Prostate gland (tissue), 2 donors: ENCODE results near the gene ASCC2. TPM values are rescaled to one million over a fixed set of nuclear protein-coding genes. Genes with fewer than 3 reads are reported as not detected.

ENCODE experiments used
- DNase-seq: peaks from one replicate; pipeline ENCODE4 v3.0.0-alpha.2; 2019; ENCODE audit warnings: low spot score
- H3K27ac ChIP-seq, 2 donors: fragments of 200-600 bp; sonication (generic); 2 replicates each; pipeline ENCODE4 v1.5.1; 2017 to 2019
- H3K27me3 ChIP-seq: fragments of 200-600 bp; sonication (generic); replicated peaks from 2 replicates; pipeline ENCODE4 v1.5.1; 2019; ENCODE audit not compliant: insufficient read depth
- H3K36me3 ChIP-seq, 2 donors: fragments of 200-600 bp; sonication (generic); 1 replicate in 1 of 2; 2 replicates in 1 of 2; pipeline versions ENCODE4 v1.5.1 to v1.8.1; 2017 to 2019
- H3K4me1 ChIP-seq: fragments of 200-600 bp; sonication (generic); replicated peaks from 2 replicates; pipeline ENCODE4 v1.5.1; 2019
- H3K4me3 ChIP-seq, 2 donors: fragments of 200-600 bp; sonication (generic); 2 replicates each; pipeline ENCODE4 v1.5.1; 2017 to 2019
- H3K9me3 ChIP-seq: fragments of 200-600 bp; sonication (generic); 2 replicates; pipeline ENCODE4 v1.5.1; 2017
- POLR2A ChIP-seq: fragments of 450-650 bp; IDR thresholded peaks from one replicate; pipeline ENCODE4 v1.6.1; 2016; ENCODE audit warnings: antibody characterized with exemption, mild to moderate bottlenecking
- POLR2AphosphoS5 ChIP-seq: sonication (generic); formaldehyde crosslinking; IDR thresholded peaks from one replicate; pipeline ENCODE4 v1.6.1; 2017; ENCODE audit warnings: antibody characterized with exemption
- WGBS: methylation state at CpG from one replicate; pipeline ENCODE4 v1.1.5; 2018; 5-methylcytosine and 5-hydroxymethylcytosine counted together
- intact Hi-C: fragments of 100-400 bp; cut with DNase I; formaldehyde crosslinking; loops from one replicate; pipeline ENCODE4 v1.14.2; 2022
- small RNA-seq, 2 donors: library from RNA; depleted of rRNA; stranded (forward); fragments of <200 nt; gene quantifications; one replicate each; pipeline ENCODE3, GENCODE V24; 2016
- total RNA-seq, 2 donors: library from RNA; depleted of rRNA; stranded (reverse); fragments of >200 nt; gene quantifications; one replicate each; pipeline ENCODE4 v1.1.0, GENCODE V29; 2016
- TF ChIP-seq, protein P1 (sequence below), 4 experiments: fragments of 200-600 bp in 2 of 4; fragments of 450-650 bp in 2 of 4; sonication (generic) in 2 of 4; IDR thresholded peaks; 1 replicate in 3 of 4; 2 replicates in 1 of 4; pipeline ENCODE4 v1.5.1; 2016 to 2019; ENCODE audit warnings: antibody characterized with exemption in 4 of 4, mild to moderate bottlenecking in 2 of 4, moderate library complexity in 2 of 4

The ASCC2 gene
- total RNA-seq, 2 donors from 2014 or later: 42.5 to 82.6 TPM

- H3K36me3 ChIP-seq: no peaks in the 10 kb centered on the region
- intact Hi-C loops: no loop called here
These were observed 96.1 kb downstream of the ASCC2 start for GRCh38 chr22:29741926-29742325.

DNA sequence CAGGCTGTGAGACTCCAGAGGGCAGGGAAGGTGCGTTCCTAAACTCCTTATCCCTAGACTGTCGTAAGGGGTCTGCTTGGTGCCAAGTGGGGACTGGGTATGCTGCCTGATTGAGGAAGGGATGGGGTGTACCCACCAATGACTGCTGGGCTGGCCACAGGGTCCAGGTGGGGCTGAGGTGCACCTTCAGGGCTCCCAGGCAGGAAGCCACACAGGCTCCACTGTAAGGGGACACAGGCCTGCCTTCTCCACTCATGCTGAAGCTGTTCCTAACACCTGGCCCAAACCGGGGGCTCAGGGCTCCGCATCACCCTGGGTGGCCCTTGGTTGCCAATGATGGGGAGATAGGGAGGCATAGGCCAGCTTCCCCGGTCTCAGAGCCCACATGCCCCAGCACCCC lies 97.9 kb downstream of the ASCC2 start:
- Histone ChIP-seq H3K36me3 (no peaks in the 10 kb centered on the region), H3K4me3 (no peak overlapping the region), H3K27ac (no peak overlapping the region), H3K9me3 (no peaks in the 10 kb centered on the region), H3K27me3 (no peaks in the 10 kb centered on the region), H3K4me1 (no peaks in the 10 kb centered on the region)
- TF ChIP-seq POLR2AphosphoS5 (no peak), POLR2A (no peak)
- TF ChIP-seq, protein P1, sequence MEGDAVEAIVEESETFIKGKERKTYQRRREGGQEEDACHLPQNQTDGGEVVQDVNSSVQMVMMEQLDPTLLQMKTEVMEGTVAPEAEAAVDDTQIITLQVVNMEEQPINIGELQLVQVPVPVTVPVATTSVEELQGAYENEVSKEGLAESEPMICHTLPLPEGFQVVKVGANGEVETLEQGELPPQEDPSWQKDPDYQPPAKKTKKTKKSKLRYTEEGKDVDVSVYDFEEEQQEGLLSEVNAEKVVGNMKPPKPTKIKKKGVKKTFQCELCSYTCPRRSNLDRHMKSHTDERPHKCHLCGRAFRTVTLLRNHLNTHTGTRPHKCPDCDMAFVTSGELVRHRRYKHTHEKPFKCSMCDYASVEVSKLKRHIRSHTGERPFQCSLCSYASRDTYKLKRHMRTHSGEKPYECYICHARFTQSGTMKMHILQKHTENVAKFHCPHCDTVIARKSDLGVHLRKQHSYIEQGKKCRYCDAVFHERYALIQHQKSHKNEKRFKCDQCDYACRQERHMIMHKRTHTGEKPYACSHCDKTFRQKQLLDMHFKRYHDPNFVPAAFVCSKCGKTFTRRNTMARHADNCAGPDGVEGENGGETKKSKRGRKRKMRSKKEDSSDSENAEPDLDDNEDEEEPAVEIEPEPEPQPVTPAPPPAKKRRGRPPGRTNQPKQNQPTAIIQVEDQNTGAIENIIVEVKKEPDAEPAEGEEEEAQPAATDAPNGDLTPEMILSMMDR (IDR thresholded peaks at IDR 0.05): no peak
- WGBS: 97% methylated on average over 5 of the region's 5 CpGs
- no peak for DNase-seq
- intact Hi-C loops: no loop called here

More at GRCh38 chr22:29741926-29742325, 96.1 kb downstream of the ASCC2 start:
- Histone ChIP-seq H3K4me1 (no peaks in the 10 kb centered on the region), H3K9me3 (no peaks in the 10 kb centered on the region), H3K27ac (no peak overlapping the region), H3K4me3 (no peak overlapping the region), H3K27me3 (no peaks in the 10 kb centered on the region)
- no peak for TF ChIP-seq POLR2AphosphoS5
- TF ChIP-seq, protein P1 (IDR thresholded peaks at IDR 0.05): no peak
- 93% methylated on average over 2 of the region's 2 CpGs for WGBS
- no peak for DNase-seq

DNA sequence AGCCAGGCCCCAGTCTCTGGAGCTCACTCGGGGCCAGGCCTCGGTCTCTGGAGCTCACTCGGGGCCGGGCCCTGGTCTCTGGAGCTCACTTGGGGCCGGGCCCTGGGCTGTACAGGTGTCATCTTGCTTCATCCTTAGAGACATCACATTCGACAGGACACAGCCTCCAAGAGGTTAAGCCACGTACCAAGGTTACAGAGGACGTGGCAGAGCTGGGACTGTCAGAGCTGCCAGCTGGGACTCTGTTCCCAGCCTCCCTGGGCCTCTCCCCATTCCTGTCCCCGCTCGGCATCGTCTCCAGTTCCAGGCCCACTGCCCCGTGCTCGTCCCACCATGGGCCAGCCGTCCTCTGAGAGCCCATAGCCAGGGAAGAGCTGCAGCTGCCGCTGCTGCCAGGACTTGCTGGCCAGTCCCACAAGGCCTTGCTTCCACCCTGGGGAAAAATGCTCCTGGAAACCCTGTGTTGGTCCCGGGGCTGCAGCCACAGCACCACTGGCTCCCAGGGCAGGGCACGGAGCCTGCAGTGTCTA lies 98.7 kb downstream of the ASCC2 start:
- WGBS: 92% methylated on average over 17 of the region's 17 CpGs
- no peak for DNase-seq
- no peak overlapping the region for H3K27ac ChIP-seq
- intact Hi-C loops: no loop called here
- H3K36me3 ChIP-seq: no peaks in the 10 kb centered on the region
- TF ChIP-seq POLR2A (no peak), POLR2AphosphoS5 (no peak)
- TF ChIP-seq, protein P1 (IDR thresholded peaks at IDR 0.05): no peak
- no peaks in the 10 kb centered on the region for H3K9me3 ChIP-seq
- H3K4me3 ChIP-seq: no peak overlapping the region
- no peaks in the 10 kb centered on the region for H3K27me3 ChIP-seq
- H3K4me1 ChIP-seq: no peaks in the 10 kb centered on the region

Small RNA genes within 50 kb of the gene (small RNA-seq; reads per million reads assigned to genes)
- gene RF00019: 0 reads per million in 2 donors

Other genes starting within 250 kb of the ASCC2 start
- gene NF2, start 234.6 kb downstream of the ASCC2 start, total RNA-seq: 10 to 100 TPM; 32.3 to 34.7 TPM
- 1 to 10 TPM in 1 of 2 donors, not detected in 1; 1.5 TPM for gene CABP7, start 118.3 kb downstream of the ASCC2 start, total RNA-seq
- 10 to 100 TPM; 32.9 to 33.5 TPM for gene ZMAT5, start 71.3 kb downstream of the ASCC2 start, total RNA-seq
- gene UQCR10, start 70.9 kb downstream of the ASCC2 start, total RNA-seq: 100 to 1,000 TPM in 1 of 2 donors, 10 to 100 TPM in 1; 92.8 to 124 TPM
- gene MTMR3, start 44.9 kb upstream of the ASCC2 start, total RNA-seq: 10 to 100 TPM; 37.9 to 93.7 TPM
- 1 to 10 TPM in 1 of 2 donors, not detected in 1; 6.9 TPM for gene HORMAD2, start 242.2 kb upstream of the ASCC2 start, total RNA-seq